ENCODE data around the gene CA10.

Gene CA10

DNA sequence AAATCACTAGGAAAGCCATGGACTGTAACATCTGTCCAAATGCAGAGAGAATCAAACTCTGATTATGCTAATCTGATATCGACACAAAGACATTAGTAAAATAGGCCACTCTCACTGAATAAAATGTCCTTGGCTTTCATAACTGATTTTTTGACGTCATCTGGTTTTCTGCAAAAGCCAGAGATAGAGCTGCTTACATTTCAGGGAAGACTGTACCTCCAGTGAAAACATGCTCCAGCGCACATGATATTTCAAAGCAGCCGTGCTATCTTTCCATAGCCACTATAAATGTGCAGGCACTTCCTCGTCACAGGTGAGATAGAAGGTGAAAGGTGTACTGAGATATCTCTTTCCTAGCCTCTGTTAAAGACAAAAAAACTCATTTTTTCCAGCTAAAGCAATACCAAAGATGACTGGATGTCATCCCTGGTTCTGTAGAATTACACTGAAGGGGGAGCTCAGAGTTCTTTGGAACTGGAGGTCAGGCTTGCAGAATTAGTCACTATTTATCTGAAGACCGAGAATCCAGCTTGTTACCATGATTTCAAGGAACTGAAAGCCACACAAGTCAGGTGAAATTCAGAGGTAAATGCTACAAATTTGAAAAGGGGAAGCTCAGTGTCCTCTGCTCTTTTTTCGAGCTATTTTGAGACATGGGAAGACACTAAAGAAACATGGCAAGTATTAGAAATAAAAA is 249.5 kb downstream of the CA10 start:
- Histone ChIP-seq H3K4me3 (ENCODE audit: low read depth, low read length) (no peak overlapping the region), H3K18ac (ENCODE audit: low read length) (no peak overlapping the region), H4K91ac (ENCODE audit: low read depth, low read length) (no peak overlapping the region), H3K4me2 (ENCODE audit: low read length) (no peak overlapping the region), H2BK5ac (ENCODE audit: low read depth, low read length, poor library complexity) (no peak overlapping the region), H3K23ac (ENCODE audit: low read length) (no peak overlapping the region), H3K14ac (ENCODE audit: low read length) (no peak overlapping the region), H3K4me1 (ENCODE audit: control insufficient read depth in 1 of 2, insufficient read depth in 2 of 2, low read length in 2 of 2) (no peaks in the 10 kb centered on the region), H4K12ac (ENCODE audit: low read depth, low read length) (no peak overlapping the region), H3K27ac (ENCODE audit: low read depth, low read length) (no peak overlapping the region), H3K9ac (ENCODE audit: low read length) (no peak overlapping the region), H3K9me3 (ENCODE audit: insufficient read depth, low read depth, low read length) (no peaks in the 10 kb centered on the region), H3K79me1 (ENCODE audit: low read length) (no peaks in the 10 kb centered on the region), H3K36me3 (ENCODE audit: control insufficient read depth in 1 of 2, insufficient read depth in 2 of 2, low read length in 2 of 2) (no peaks in the 10 kb centered on the region), H4K8ac (ENCODE audit: low read depth, low read length) (no peak overlapping the region), H3K79me2 (ENCODE audit: control insufficient read depth, insufficient read depth, low read length, poor library complexity) (no peaks in the 10 kb centered on the region), H2AFZ (ENCODE audit: insufficient read depth, low read length, poor library complexity) (no peak overlapping the region), H2BK12ac (ENCODE audit: low read length) (no peak overlapping the region), H2AK5ac (ENCODE audit: low read length) (no peak overlapping the region), H3K27me3 (ENCODE audit: insufficient read depth, low read length) (no peaks in the 10 kb centered on the region), H3K4ac (ENCODE audit: low read depth, low read length) (no peak overlapping the region), H2BK120ac (ENCODE audit: insufficient read depth, low read length, poor library complexity) (no peak overlapping the region)
- WGBS (ENCODE audit: extremely low coverage, insufficient coverage, insufficient read length) = no CpG with 5 or more reads among the region's 7 CpGs
- no peak for DNase-seq

DNA sequence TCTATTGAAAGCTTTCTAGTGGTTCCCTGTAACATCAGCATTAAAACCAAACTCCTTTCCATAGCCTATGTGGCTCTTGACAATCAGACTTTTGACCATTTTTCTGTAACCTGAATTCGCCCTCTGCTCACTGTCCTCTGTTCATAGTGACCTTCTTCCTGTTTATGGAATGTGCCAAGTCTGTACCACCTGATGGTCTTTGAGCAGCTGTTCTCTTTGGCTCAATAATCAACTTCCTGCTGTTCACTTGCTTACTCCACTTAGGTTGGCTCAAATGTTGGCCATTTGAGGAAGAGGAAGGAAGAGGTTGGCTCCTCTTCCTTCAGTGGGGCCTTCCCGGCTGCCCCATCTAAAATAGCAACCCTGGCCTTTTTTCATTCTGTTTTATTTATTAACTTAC is 251.5 kb downstream of the CA10 start:
- Histone ChIP-seq H3K4me1 (ENCODE audit: control insufficient read depth in 1 of 2, insufficient read depth in 2 of 2, low read length in 2 of 2) (no peaks in the 10 kb centered on the region), H3K4me3 (ENCODE audit: low read depth, low read length) (no peak overlapping the region), H2BK12ac (ENCODE audit: low read length) (no peak overlapping the region), H3K36me3 (ENCODE audit: control insufficient read depth in 1 of 2, insufficient read depth in 2 of 2, low read length in 2 of 2) (no peaks in the 10 kb centered on the region), H2AFZ (ENCODE audit: insufficient read depth, low read length, poor library complexity) (no peak overlapping the region), H4K8ac (ENCODE audit: low read depth, low read length) (no peak overlapping the region), H3K4me2 (ENCODE audit: low read length) (no peak overlapping the region), H4K91ac (ENCODE audit: low read depth, low read length) (no peak overlapping the region), H3K4ac (ENCODE audit: low read depth, low read length) (no peak overlapping the region), H3K9ac (ENCODE audit: low read length) (no peak overlapping the region), H3K27me3 (ENCODE audit: insufficient read depth, low read length) (no peaks in the 10 kb centered on the region), H3K14ac (ENCODE audit: low read length) (no peak overlapping the region), H3K23ac (ENCODE audit: low read length) (no peak overlapping the region), H2BK5ac (ENCODE audit: low read depth, low read length, poor library complexity) (no peak overlapping the region), H3K79me1 (ENCODE audit: low read length) (no peaks in the 10 kb centered on the region), H3K27ac (ENCODE audit: low read depth, low read length) (no peak overlapping the region), H3K18ac (ENCODE audit: low read length) (no peak overlapping the region), H3K9me3 (ENCODE audit: insufficient read depth, low read depth, low read length) (no peaks in the 10 kb centered on the region), H3K79me2 (ENCODE audit: control insufficient read depth, insufficient read depth, low read length, poor library complexity) (no peaks in the 10 kb centered on the region), H4K12ac (ENCODE audit: low read depth, low read length) (no peak overlapping the region), H2BK120ac (ENCODE audit: insufficient read depth, low read length, poor library complexity) (no peak overlapping the region), H2AK5ac (ENCODE audit: low read length) (no peak overlapping the region)
- no CpG with 5 or more reads among the region's 2 CpGs for WGBS (ENCODE audit: extremely low coverage, insufficient coverage, insufficient read length)
- no peak for DNase-seq

DNA sequence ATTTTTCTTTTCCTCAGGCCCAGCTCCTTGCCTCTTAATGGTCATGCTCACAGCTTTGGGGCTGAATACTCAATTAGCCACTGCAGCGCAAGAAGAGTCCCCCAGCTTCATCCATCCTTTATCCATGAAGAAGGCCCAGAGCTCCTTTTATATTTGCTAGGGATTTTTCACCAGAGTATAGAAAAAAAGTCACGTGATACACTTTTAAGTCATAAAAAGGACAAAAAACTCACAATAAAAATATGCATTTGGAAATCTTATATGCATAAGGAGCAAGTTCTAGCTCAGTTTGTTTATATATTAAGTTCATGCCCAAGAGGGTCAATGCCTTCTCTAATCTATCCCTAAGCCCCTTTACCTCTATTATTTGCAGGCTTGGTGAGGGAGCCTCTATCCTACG is 254.1 kb downstream of the CA10 start:
- Histone ChIP-seq H3K79me1 (ENCODE audit: low read length) (no peaks in the 10 kb centered on the region), H3K14ac (ENCODE audit: low read length) (no peak overlapping the region), H3K4me2 (ENCODE audit: low read length) (no peak overlapping the region), H3K9ac (ENCODE audit: low read length) (no peak overlapping the region), H2BK120ac (ENCODE audit: insufficient read depth, low read length, poor library complexity) (no peak overlapping the region), H3K4me1 (ENCODE audit: control insufficient read depth in 1 of 2, insufficient read depth in 2 of 2, low read length in 2 of 2) (no peaks in the 10 kb centered on the region), H4K8ac (ENCODE audit: low read depth, low read length) (no peak overlapping the region), H3K79me2 (ENCODE audit: control insufficient read depth, insufficient read depth, low read length, poor library complexity) (no peaks in the 10 kb centered on the region), H4K91ac (ENCODE audit: low read depth, low read length) (no peak overlapping the region), H2AK5ac (ENCODE audit: low read length) (no peak overlapping the region), H3K23ac (ENCODE audit: low read length) (no peak overlapping the region), H3K18ac (ENCODE audit: low read length) (no peak overlapping the region), H2BK12ac (ENCODE audit: low read length) (no peak overlapping the region), H3K36me3 (ENCODE audit: control insufficient read depth in 1 of 2, insufficient read depth in 2 of 2, low read length in 2 of 2) (no peaks in the 10 kb centered on the region), H2AFZ (ENCODE audit: insufficient read depth, low read length, poor library complexity) (no peak overlapping the region), H3K4ac (ENCODE audit: low read depth, low read length) (no peak overlapping the region), H2BK5ac (ENCODE audit: low read depth, low read length, poor library complexity) (no peak overlapping the region), H3K4me3 (ENCODE audit: low read depth, low read length) (no peak overlapping the region), H3K9me3 (ENCODE audit: insufficient read depth, low read depth, low read length) (no peaks in the 10 kb centered on the region), H3K27ac (ENCODE audit: low read depth, low read length) (no peak overlapping the region), H4K12ac (ENCODE audit: low read depth, low read length) (no peak overlapping the region), H3K27me3 (ENCODE audit: insufficient read depth, low read length) (no peaks in the 10 kb centered on the region)
- DNase-seq = no peak
- no CpG with 5 or more reads among the region's 3 CpGs for WGBS (ENCODE audit: extremely low coverage, insufficient coverage, insufficient read length)

DNA sequence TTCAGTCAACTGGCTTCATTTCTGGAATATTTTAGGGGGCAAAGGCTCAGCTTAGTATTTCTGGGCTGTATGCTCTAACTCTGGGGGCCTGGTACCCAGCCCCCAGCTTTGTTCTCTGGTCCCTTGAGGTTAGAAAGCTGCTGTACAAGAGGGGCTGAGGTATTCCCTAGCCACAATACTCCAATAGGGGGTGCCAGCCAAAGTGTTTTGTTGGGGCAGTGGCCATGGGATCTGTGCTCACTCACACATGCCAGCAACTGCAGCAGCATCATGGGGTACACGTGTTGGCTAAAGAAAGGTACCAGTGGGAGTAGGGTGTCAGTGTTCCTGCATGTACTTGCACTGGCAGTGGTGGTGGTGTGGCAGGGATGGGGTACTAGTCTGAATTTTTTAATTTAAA is 257.3 kb downstream of the CA10 start:
- H2AFZ ChIP-seq (ENCODE audit: insufficient read depth, low read length, poor library complexity) = no peak overlapping the region
- no peak for DNase-seq
- no peaks in the 10 kb centered on the region for H3K79me1 ChIP-seq (ENCODE audit: low read length)
- H3K4me1 ChIP-seq (ENCODE audit: control insufficient read depth in 1 of 2, insufficient read depth in 2 of 2, low read length in 2 of 2) = no peaks in the 10 kb centered on the region
- WGBS (ENCODE audit: extremely low coverage, insufficient coverage, insufficient read length) = no CpG with 5 or more reads among the region's 1 CpG
- no peak overlapping the region for H3K4me2 ChIP-seq (ENCODE audit: low read length)
- H3K79me2 ChIP-seq (ENCODE audit: control insufficient read depth, insufficient read depth, low read length, poor library complexity) = no peaks in the 10 kb centered on the region
- H3K4ac ChIP-seq (ENCODE audit: low read depth, low read length) = no peak overlapping the region
- H3K9me3 ChIP-seq (ENCODE audit: insufficient read depth, low read depth, low read length) = no peaks in the 10 kb centered on the region
- no peaks in the 10 kb centered on the region for H3K36me3 ChIP-seq (ENCODE audit: control insufficient read depth in 1 of 2, insufficient read depth in 2 of 2, low read length in 2 of 2)
- H3K18ac ChIP-seq (ENCODE audit: low read length) = no peak overlapping the region
- H4K8ac ChIP-seq (ENCODE audit: low read depth, low read length) = no peak overlapping the region
- no peak overlapping the region for H2AK5ac ChIP-seq (ENCODE audit: low read length)
- no peak overlapping the region for H2BK5ac ChIP-seq (ENCODE audit: low read depth, low read length, poor library complexity)
- H3K9ac ChIP-seq (ENCODE audit: low read length) = no peak overlapping the region
- no peak overlapping the region for H3K23ac ChIP-seq (ENCODE audit: low read length)
- H3K14ac ChIP-seq (ENCODE audit: low read length) = no peak overlapping the region
- H3K27ac ChIP-seq (ENCODE audit: low read depth, low read length) = no peak overlapping the region
- H4K12ac ChIP-seq (ENCODE audit: low read depth, low read length) = no peak overlapping the region
- no peak overlapping the region for H3K4me3 ChIP-seq (ENCODE audit: low read depth, low read length)
- H3K27me3 ChIP-seq (ENCODE audit: insufficient read depth, low read length) = no peaks in the 10 kb centered on the region
- no peak overlapping the region for H2BK120ac ChIP-seq (ENCODE audit: insufficient read depth, low read length, poor library complexity)
- no peak overlapping the region for H2BK12ac ChIP-seq (ENCODE audit: low read length)
- no peak overlapping the region for H4K91ac ChIP-seq (ENCODE audit: low read depth, low read length)

Data from trophoblast cell (in vitro differentiated cells and primary cell).